GM18861 (cell line): Measurements from ENCODE around the gene LEFTY1.

Source experiments
- ATAC-seq: cut with Tn5 transposase; IDR thresholded peaks from one replicate; pipeline ENCODE4 v1.9.1; 2021; ENCODE audit not compliant: unreplicated experiment

Gene LEFTY1

DNA sequence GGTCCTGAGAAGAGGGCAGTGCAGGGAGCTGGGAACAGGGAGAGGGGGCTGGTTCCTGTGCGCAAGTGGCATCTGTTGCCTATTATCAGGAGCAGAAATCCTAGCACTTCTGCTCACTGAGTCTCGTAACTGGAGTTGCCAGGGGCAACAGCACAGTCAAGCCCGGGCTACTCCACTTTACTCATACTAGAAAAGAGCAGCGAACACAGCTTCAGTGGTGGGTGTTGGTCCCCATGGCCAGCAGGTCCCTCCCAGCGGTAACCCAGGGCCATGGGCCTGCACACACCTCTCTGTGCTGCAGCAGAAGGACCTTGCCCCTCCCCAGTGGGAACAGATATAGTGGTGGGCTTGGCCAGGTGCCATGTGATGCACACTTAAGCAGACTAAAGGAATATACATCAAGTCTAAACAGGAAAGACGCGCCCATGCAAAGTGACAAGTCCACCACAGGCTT lies 26.6 kb upstream of the LEFTY1 start:
- no peak for ATAC-seq

DNA sequence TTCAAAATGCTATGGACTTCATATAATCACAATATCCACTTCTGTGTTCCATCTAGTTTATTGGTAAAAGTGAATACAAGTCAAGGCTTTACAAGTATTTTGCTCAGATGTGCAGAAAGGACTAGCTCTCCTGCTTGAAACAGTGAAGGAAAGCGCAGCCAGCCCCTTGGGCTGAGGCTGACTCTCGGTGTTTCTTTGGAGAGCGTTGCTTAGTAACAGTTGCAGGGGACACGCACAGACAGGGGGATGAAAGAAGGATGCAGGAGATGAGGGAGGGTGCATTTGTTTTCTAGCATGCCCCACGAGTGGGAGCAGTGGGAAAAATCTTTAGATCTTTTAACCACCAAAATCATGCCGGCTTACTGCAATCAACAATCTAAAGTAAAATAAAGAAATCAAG lies 26.0 kb upstream of the LEFTY1 start:
- ATAC-seq = no peak

DNA sequence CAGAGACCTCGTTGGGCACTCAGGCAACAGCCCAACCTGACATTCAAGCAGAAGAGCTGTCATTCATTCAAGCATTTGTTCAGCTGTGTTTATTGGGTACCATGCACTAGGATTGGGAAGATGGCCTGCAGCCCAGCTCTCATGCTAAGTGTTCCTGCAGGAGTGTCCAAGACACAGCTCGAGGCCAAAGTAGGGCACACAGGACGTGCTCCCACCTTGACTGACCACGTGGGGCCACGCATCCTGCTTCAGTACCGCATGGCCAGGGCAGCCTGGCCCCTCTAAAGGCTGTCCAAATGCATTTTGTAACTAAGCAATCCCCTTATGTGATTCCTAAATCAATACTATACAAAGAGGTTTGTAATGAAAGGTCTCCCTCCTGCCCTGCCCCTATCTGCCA lies 25.4 kb upstream of the LEFTY1 start:
- ATAC-seq = no peak

DNA sequence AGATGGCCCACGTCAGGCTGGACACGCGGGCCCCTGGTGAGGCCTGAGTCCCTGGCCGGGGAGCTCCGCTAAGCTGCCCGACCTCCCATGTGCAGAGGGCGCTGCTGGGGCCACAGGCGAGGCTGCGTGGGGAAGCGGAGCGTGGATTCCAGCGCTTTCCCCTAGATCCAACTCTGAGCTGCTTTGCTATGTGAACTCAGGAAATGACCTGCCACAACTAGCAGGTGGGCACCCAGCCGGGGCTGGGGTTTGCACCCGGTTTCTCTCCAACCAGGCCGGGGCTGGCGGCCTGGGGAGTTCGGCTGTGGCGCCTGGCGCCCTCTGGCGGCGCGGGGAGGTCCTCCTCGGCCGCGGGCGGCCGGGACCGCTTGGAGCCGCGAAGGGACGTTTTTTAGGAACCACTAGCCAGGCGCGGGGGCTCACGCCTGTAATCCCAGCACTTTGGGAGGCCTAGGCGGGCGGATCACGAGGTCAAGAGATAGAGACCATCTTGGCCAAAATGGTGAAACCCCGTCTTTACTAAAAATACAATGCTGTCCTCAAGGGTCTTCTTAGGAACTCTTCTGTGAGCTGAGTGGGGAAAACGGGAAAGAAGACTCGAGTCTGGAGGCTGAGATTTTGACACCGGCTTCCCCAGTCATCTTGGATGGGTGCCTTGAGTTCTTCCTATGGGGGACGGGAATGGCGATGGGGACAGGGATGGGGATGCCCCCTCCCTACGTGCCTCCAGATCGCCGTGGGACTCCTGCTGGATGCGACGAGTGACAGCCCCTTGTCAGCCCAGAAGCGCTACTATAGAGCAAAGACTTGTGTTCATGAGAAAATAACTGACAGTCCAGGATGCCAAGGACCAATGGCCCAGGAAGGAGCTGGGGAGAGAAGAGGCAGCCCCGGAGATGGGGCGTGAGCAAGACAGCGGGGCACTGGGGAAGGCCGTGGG lies 22.5 kb upstream of the LEFTY1 start:
- ATAC-seq = peak; percentile 72

DNA sequence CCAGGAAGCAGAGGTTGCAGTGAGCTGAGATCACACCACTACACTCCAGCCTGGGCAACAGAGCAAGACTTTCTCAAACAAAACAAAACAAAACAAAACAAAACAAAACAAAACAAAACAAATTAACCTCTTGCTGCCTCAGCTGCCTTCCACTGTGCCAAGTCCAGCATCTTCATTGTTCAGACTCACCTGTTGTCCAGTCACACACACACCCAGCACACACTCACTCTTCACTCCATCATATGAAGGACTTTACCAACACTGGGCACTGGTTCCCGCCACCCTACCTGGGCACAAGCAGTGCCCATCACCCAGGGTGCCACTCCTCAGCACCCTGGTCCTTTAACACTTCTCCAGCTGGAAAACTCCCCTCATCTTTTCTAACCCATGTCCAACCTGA lies 20.5 kb upstream of the LEFTY1 start:
- no peak for ATAC-seq

DNA sequence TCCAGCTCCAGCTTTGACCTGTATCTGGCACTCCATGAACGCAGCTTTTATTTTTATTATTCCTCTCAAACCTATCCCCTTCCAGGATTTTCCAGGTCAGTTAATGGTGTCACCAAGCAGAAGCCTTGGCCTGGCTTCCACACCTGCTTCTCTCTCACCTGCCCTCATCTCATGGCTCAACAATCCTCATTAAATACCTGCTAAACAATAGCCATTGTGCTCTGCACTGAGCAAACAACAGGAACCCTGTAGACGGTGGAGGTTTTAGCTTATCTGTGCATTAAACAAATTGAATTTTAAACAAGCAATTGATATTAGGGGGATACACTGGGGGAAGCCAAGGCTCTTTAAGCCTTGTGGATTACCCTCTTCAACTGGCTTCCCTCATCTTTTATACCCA lies 19.8 kb upstream of the LEFTY1 start:
- no peak for ATAC-seq

DNA sequence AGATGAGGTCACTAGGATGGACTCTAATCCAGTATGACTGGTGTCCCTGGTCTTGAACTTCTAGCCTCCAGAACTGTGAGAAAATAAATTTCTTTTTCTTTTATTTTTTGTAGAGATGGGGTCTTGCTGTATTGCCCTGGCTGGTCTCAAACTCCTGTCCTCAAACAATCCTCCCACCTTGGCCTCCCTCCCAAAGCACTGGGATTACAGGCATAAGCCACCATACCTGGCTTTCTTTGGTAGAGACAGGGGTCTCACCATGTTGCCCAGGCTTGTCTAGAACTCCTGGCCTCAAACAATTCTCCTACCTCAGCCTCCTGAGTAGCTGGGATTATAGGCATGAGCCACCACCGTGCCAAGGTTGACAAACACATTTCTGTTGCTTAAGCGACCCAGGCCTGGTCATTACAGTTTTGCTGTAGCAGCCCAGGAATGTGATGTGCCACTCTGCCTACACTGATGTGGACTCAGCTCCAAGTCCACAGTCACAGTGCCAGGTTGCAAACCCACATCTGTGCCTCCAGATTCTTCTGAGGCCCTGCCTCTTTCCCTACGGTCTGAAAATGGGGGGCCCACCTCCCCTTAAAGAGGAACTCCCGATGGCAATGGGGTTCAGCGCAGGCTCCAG lies 19.2 kb upstream of the LEFTY1 start:
- no peak for ATAC-seq

DNA sequence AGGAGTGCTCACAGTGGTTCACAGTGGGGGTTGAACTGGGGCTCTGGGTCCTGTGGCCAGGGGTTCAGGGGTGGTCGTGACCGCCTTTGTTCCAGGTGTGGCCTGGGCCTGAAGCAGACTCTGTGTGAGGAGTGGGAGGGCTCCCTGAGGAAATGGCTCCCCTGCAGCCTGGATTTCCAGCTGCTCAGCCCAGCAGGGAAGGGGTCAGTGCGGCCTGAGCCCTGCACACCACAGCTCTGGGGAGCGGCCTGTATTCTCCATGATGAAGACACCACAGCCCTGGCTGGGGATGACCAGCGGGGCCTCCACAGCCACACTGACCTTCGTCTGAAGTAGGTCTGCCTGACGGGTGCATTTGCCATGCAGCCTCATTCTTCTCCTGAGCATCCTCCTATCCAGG lies 18.4 kb upstream of the LEFTY1 start:
- ATAC-seq = no peak

DNA sequence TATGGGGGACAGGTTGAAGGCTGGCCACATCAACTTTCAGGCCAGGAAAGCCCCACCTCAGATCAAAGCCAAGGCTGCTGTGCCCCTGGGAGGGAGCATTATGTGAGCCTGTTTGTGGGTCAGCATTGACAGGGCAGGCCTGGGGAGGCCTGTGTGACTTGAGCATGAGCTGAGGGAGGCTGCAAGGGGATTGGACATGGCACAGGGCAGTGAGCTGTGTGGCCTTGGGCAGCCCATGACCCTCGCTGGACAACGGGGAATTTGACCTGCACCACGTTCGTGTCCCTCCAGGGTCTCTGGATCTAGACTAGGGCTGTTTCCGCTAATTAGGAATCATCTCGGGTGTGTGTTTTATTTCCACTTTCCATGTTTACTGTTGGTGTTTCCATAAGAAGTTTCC lies 17.5 kb upstream of the LEFTY1 start:
- ATAC-seq = no peak

DNA sequence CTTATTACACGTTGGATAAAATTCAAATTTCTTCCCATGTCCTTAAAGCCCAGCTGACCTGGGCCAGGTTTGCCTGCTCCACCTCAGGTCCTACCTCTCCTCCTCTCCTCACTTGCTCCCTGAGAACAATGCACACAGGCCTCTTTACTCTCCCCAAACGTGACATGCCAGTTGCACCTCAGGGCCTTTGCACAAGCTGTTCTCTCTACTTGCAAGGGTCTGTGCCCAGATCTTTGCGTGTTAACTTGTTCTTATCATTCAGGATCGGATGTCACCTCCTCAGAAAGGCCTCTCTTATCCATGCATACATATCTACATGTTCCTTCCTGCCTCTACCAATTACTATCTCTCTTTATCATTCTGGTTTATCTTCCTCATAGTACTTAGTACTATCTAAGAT lies 14.7 kb upstream of the LEFTY1 start:
- no peak for ATAC-seq

DNA sequence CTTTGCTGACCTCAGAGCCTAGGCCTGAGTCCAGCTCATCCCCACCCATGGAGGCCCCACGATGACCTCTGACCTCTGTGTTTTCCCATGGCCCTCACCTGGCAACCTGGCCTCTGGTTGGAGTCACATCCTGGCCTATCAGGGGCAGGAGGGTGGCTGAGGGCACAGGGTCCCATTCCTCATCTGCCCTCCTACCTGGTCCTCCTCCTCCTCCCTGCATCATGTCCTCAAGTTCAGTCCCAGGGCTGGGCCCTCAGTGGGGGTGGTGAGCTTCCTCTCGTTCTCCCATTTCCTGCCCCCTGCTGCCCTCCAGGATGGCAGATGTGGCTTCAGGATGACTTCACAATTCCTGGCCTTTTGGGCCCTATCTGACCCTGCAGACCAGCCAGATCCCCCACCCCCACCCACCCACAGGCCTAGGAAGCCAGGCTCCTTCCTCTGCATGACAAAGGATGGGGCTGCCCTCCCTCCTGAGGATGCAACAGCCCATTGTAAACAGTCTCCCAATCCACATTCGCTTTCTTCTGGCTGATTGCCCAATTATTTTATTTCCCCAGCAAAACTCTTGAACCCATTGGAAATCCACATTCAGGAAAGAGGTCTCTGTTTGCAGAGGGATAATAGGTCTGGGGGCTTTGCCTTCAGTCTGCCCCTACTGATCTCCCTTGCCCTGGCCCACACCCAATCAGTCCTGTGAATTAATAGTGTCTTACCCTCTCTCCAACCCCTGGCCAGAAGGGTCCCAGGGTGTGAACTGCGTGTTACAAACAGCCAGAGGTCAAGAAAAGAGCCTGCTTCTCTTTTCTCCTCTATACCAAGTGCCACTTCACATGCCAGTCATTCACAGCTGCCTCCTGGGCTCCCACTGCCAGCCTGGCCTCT lies 10.3 kb upstream of the LEFTY1 start:
- ATAC-seq = no peak

DNA sequence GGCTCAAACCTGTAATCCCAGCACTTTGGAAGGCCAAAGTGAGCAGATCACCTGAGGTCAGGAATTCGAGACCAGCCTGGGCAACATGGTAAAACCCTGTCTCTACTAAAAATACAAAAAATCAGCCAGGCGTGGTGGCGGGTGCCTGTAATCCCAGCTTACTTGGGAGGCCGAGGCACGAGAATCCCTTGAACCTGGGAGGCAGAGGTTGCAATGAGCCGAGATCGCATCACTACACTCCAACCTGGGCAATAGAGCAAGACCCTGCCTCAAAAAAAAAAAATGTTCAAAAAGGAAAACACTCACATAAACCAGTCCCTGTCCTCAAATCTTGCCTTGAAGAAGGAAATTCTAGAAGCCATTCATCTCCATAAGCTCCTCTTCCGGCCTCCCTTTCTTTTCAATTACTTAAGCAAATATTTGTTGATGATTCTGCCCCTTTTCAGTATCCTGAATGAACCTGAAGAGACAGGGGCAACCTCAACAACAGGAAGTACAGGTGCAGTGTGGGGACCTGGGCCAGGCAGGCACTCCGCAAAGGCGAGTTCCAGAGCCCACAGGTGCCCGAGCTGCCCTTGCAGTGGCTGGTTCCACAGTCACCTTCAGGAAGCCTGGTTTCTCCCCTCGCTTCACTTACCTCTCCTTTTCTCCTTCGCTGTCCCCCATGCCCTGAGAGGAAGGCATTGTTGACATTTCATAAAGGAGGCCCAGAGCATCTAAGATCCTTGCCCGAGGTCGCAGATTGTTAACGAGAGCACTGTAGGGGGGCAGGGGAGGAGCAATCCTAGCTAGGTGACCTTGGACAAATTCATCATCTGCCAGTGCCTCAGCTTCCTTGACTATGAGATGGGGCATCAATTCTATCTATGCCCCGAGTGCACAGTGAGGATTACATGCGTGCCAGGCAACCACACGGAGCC lies 8.9 kb upstream of the LEFTY1 start:
- no peak for ATAC-seq

DNA sequence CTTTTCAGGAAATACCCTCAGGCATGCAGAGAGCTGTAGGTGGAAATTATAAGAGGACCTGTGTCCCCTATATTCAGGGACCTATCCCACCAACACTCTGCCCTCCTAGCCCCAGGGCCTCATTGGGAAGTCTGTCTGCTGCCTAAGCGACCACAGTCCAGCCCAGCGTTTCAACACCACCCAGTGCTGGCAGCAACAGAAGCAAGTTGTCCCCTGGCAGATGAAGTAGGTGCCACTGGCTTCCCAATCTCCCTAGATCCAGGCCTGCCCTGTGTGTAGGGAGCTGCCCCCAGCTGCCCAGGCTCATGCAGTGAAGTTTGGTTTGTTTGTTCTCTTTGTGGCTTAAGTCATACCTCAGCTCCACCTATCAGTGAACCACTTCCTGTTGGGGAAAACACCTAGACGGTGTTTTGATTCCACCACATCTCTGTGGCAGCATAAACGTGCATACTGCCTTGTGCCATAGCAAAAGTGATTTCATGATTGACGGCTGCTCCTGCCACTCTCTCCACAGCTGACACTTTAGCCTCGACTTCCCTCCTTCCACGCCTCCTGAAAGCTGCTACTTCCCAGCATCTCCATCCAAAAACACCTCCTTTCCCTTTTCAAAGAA lies 8.1 kb upstream of the LEFTY1 start:
- ATAC-seq = peak; percentile 100

DNA sequence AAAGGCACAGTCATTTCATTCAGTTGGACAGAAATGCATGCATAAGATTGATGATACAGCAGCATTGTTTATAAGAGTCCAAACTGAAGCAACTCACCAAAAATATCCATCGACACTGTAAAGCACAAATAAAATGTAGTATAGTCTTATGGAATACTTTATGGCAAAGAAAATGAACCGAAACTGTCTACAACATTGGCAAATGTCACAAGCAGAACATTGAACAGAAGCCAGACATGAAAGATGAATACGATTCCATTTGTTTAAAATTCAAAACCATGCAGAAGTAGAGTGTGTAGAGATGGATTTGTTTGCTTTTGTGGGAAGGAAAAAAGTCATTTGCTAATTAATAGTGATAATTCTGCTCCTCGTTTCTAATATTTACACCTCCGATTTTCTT lies 7.5 kb upstream of the LEFTY1 start:
- no peak for ATAC-seq

DNA sequence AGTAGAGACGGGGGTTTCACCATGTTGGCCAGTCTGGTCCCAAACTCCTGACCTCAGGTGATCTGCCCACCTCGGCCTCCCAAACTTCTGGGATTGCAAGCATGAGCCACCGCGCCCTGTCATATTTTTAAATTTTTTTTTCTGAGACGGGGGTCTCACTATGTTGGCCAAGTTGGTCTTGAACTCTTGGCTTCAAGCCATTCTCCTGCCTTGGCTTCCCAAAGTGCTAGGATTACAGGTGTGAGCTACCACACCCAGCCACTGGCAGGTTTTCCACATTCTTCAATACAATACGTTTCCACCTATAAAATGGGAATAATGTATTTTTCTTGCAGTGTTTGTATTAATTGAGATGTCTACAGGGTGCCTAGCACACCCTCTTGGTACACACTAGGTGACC lies 3.4 kb upstream of the LEFTY1 start:
- no peak for ATAC-seq

DNA sequence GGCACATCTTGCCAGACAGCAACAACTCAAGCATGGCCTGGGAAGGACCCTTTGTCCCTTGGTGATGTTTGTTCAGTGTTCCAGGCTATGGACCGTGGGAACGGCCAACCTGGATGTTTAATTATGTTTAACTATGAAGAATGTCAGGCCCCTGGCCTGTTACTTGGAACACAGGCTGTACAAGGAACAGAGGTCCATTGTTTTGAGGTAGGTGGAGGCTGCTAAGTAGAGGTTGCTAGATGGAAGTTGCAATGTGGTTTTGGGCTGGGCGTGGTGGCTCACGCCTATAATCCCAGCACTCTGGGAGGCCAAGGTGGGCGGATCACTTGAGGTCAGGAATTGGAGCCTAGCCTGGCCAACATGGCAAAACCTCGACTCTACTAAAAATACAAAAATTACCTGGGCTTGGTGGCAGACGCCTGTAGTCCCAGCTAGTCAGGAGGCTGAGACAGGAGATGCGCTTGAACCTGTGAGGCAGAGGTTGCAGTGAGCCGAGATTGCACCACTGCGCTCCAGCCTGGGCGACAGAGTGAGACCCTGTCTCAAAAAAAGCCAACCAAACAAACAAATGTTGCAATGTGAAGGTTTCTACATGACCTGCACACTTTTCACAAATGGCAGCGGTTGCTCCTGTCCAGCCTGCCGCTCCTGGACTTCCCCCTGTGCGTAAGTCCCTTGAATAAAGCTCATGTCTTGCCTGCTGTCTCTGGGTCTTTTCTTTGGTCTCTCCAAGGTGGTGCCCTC lies 2.5 kb upstream of the LEFTY1 start:
- no peak for ATAC-seq

DNA sequence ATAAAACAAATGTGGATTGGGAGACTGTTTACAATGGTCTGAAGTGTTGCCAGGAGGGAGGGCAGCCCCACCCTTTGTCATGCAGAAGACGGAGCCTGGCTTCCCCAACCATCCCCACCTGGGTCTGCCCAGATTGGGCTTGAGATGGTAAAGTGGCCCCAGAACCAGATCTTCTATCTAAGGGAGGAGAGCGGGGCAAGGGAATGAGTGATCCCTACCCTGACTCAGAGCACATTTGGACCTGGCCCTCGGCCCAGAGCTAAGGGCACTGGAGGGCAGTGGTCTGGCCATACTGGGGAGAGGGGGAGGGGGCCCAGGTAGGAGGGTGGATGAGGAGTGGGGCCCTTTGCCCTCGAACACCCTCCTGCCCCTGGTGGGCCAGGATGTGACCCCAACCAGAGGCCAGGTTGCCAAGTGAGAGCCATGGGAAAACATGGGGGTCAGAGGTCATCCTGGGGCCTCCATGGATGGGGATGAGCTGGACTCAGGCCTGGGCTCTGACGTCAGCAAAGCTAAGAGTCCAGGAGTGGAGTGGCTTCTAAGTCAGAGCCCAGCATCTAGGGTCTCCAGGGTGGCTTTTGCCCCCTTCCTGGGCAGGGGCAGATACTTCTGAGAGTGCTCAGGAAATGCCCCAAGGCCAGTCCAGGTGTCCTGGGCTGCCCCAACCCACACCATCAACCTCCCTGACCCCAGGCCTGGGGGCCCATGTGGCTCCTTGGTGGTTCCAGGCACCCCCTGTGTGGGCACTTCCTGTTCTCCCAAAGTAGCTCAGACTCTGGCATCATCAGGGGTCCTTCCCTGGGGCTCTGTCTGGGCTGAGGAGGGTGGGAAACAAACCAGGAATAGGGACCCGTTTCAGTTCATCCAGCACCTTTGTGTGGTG lies 1.6 kb upstream of the LEFTY1 start:
- ATAC-seq = no peak

DNA sequence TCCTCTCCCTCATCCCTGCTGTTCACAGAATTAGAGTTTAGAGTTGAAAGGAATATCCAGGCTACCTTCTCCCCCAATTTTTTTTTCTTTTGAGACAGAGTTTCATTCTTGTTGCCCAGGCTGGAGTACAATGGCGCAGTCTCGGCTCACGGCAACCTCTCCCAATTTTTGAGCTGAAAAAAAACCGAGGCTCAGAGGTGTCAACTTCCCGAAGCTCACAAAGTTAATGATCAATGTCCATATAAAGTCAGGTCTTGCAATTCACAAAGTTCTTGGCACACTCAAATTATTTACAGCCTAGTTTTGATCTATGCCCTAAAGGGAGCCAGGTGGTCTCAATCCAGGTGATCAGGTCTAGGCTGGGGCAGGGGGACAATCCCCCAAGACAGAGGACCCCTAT lies 797 bp upstream of the LEFTY1 start:
- ATAC-seq = no peak
